OCI-LY1 (cell line): ENCODE results near the gene ZNF512.
A peak's percentile ranks its signal among the peaks of the same experiment; 100 is the strongest.
"Not testable (repeated sequence)": the region's sequence is repeated elsewhere in the genome, so short reads cannot be mapped to it uniquely, and the experiment has no call there.

Experiments
- H2AFZ ChIP-seq: fragments of 200-600 bp; sonication (generic), shearing (Covaris generic); 2 replicates; pipeline ENCODE4 v1.6.0; 2014; ENCODE audit warnings: antibody characterized with exemption, mild to moderate bottlenecking, low read length
- H3F3A ChIP-seq: fragments of 200-600 bp; sonication (generic), shearing (Covaris generic); 2 replicates; pipeline ENCODE4 v1.6.0; 2014; ENCODE audit warnings: mild to moderate bottlenecking, antibody characterized with exemption, low read length, moderate library complexity; ENCODE audit not compliant: insufficient read depth
- H3K27ac ChIP-seq: fragments of 200-600 bp; sonication (generic); 2 replicates; pipeline ENCODE4 v1.5.1; 2014; ENCODE audit warnings: low read length, mixed run types, mild to moderate bottlenecking, low read depth; ENCODE audit not compliant: poor library complexity, severe bottlenecking
- H3K27me3 ChIP-seq: fragments of 200-600 bp; sonication (generic); 2 replicates; pipeline ENCODE4 v1.6.0; 2014; ENCODE audit warnings: antibody characterized with exemption, mild to moderate bottlenecking, low read length, moderate library complexity; ENCODE audit not compliant: insufficient read depth
- H3K36me3 ChIP-seq: fragments of 200-600 bp; sonication (generic); 2 replicates; pipeline ENCODE4 v1.6.1; 2014; ENCODE audit warnings: mild to moderate bottlenecking, antibody characterized with exemption, low read length, moderate library complexity, mixed read lengths; ENCODE audit not compliant: insufficient read depth
- H3K4me1 ChIP-seq: fragments of 200-600 bp; sonication (generic); 2 replicates; pipeline ENCODE4 v1.5.1; 2014; ENCODE audit warnings: mild to moderate bottlenecking, low read length, moderate library complexity; ENCODE audit not compliant: insufficient read depth, severe bottlenecking
- H3K4me2 ChIP-seq: fragments of 200-600 bp; sonication (generic), shearing (Covaris generic); 2 replicates; pipeline ENCODE4 v1.6.1; 2014; ENCODE audit warnings: low read length
- H3K4me3 ChIP-seq: fragments of 200-600 bp; sonication (generic); 2 replicates; pipeline ENCODE4 v1.5.1; 2014; ENCODE audit warnings: low read length, low read depth, mild to moderate bottlenecking, mixed read lengths; ENCODE audit not compliant: poor library complexity, severe bottlenecking
- H3K79me2 ChIP-seq: fragments of 200-600 bp; shearing (Covaris generic); 2 replicates; pipeline ENCODE4 v1.6.1; 2016; ENCODE audit warnings: mixed run types, low read length, mixed read lengths; ENCODE audit not compliant: insufficient read depth
- H3K9ac ChIP-seq: fragments of 200-600 bp; sonication (generic), shearing (Covaris generic); 2 replicates; pipeline ENCODE4 v1.6.1; 2014; ENCODE audit warnings: mild to moderate bottlenecking, low read length, mixed read lengths
- H3K9me2 ChIP-seq: fragments of 200-600 bp; sonication (generic), shearing (Covaris generic); 2 replicates; pipeline ENCODE4 v1.6.1; 2014; ENCODE audit warnings: low read depth, mild to moderate bottlenecking, low read length, mixed read lengths
- H3K9me3 ChIP-seq: fragments of 200-600 bp; shearing (Covaris generic); 2 replicates; pipeline ENCODE4 v1.6.1; 2014; ENCODE audit warnings: low read length, mixed read lengths
- H4K20me1 ChIP-seq: fragments of 200-600 bp; sonication (generic), shearing (Covaris generic); 2 replicates; pipeline ENCODE4 v1.6.0; 2016; ENCODE audit warnings: mild to moderate bottlenecking, low read length; ENCODE audit not compliant: insufficient read depth
- CTCF ChIP-seq: fragments of 200-600 bp; sonication (generic), shearing (Covaris generic); IDR thresholded peaks from 2 replicates; pipeline ENCODE4 v1.5.1; 2017; ENCODE audit warnings: mild to moderate bottlenecking, antibody characterized with exemption, low read length, moderate library complexity, mixed read lengths
- EZH2 ChIP-seq: fragments of 200-600 bp; sonication (generic), shearing (Covaris generic); IDR thresholded peaks from 2 replicates; pipeline ENCODE4 v1.8.0; 2017; ENCODE audit warnings: borderline replicate concordance, mixed run types, mild to moderate bottlenecking, antibody characterized with exemption, low read length, moderate library complexity, mixed read lengths

Gene ZNF512

DNA sequence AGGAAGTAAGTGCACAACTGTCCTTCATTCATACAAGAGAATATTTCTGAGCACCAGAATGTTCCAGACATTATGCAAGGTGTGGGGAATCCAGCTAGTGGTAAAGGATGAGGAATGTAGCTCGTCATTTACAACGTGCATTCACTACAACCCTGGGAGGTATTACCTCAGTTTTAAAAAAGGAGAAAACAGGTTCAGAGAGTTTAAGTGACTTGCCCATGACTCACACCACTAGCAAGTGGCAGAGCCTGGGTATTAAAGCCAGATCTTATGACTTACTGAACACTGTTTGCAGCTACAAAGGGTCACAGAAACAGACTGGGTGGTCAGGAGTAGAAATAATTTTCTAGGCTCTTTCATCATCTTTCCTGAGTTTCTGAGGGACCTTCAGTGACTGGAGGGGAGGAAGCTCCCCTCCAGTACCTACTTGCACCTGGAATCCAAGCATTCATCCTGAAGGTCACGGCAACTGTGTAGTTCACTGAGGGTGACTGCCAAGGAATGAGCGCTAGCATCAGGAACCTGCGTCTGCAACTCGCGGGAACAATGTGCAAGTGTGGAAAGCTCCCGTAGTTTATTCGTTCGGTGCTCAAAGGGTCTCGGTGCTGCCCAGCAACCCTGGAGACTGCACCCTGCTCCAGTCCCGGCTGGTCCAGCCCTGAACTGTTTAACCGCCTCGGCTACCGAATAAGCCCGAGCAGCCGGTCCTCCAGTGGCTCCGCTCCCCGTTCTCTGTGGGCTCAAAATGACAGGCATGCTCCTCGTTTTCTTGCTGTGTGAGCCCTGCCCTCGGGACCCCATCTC, 45.3 kb downstream of the ZNF512 start:
- H3K27ac ChIP-seq, result peak overlapping the region; percentile 13
- H3K79me2 ChIP-seq, result peaks cover 9% of the 10 kb centered on the region
- H3K9ac ChIP-seq, result peak overlapping the region; percentile 100
- peaks cover 37% of the 10 kb centered on the region for H3K36me3 ChIP-seq
- H2AFZ ChIP-seq, result no peak overlapping the region
- TF ChIP-seq CTCF (no peak), EZH2 (no peak)
- H3K27me3 ChIP-seq, result no peaks in the 10 kb centered on the region
- H3F3A ChIP-seq, result no peaks in the 10 kb centered on the region
- no peaks in the 10 kb centered on the region for H3K9me3 ChIP-seq
- no peaks in the 10 kb centered on the region for H4K20me1 ChIP-seq
- peak overlapping the region; percentile 100 for H3K4me3 ChIP-seq
- peak overlapping the region; percentile 99 for H3K4me2 ChIP-seq
- H3K9me2 ChIP-seq, result no peaks in the 10 kb centered on the region
- peaks cover 27% of the 10 kb centered on the region for H3K4me1 ChIP-seq

DNA sequence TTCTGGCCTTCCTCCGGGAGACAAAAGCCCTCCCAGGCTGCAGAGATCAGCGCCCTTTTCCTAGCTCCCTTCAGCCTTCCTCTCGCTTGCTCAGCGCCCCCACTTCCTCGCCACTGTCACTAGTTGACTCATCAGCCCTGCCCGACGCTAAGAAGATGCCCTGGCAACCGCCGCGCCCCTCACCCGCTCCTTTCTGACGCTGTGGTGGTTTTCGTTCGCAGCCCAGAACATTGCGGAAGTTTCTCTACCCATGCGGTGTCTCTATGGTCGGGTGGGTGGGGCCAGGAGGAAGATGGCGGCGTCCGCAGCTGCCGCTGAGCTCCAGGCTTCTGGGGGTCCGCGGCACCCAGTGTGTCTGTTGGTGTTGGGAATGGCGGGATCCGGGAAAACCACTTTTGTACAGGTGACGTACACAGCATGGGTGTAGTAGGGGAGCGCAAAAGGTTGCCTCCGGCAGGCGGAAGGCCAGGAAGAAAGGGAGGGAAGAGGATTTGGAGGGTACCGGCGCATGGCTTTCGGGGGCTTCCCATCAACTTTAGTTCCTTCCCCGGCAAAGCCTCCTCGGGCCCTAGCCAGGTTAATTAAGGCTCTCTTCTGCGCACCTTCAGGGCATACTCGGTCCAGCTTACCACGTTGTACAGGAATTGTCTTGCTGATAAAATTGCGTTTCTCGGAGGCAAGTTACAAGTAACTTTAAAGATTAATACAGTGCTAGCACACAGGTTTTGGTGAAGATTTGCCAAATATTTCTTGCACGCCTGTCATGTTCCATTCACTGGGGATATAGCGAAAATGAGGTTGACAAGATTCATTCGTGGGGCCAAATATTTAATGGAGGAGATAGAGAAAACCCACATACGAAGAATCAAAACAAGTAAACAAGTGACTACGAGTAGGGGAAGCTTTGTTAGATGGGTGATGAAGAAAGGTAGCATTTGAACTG, 46.2 kb downstream of the ZNF512 start, which contains the start of the genes CCDC121 and GPN1:
CCDC121 (minus strand) TSS at position 246 of the 943 bp plus-strand sequence. CDS start 1,213 bp downstream, outside the sequence.
GPN1 (plus strand) TSS at position 284 of the 943 bp plus-strand sequence; CDS start at position 293, 9 bp downstream.
- Histone ChIP-seq H3K4me2 (peak within 1 kb of the TSS; percentile 99), H3K9me3 (no peaks in the 10 kb centered on the region), H3K27ac (peak within 1 kb of the TSS; percentile 41), H3K36me3 (peaks cover 36% of the 10 kb centered on the region), H2AFZ (peak within 1 kb of the TSS; percentile 98), H3K9ac (peak within 1 kb of the TSS; percentile 100), H3K4me3 (peak within 1 kb of the TSS; percentile 100), H4K20me1 (no peaks in the 10 kb centered on the region), H3K9me2 (no peaks in the 10 kb centered on the region), H3K4me1 (peaks cover 27% of the 10 kb centered on the region), H3K27me3 (no peaks in the 10 kb centered on the region), H3K79me2 (peaks cover 9% of the 10 kb centered on the region), H3F3A (no peaks in the 10 kb centered on the region)
- TF ChIP-seq CTCF, result no peak

- not testable (repeated sequence) for H3K9ac ChIP-seq, H4K20me1 ChIP-seq, H3K4me3 ChIP-seq, H3K9me3 ChIP-seq, H3K9me2 ChIP-seq, H3K79me2 ChIP-seq, H2AFZ ChIP-seq, H3K27ac ChIP-seq, H3F3A ChIP-seq, H3K27me3 ChIP-seq, H3K4me2 ChIP-seq
- H3K4me1 ChIP-seq, result peaks cover 27% of the 10 kb centered on the region
- peaks cover 46% of the 10 kb centered on the region for H3K36me3 ChIP-seq
Observed at GRCh38 chr2:27630257-27630656, 47.4 kb downstream of the ZNF512 start.
